ENCODE measurements around the gene PIK3IP1. TPM values are rescaled to one million over a fixed set of nuclear protein-coding genes. Genes with fewer than 3 reads are reported as not detected.

The PIK3IP1 gene
- total RNA-seq, 1 experiment from 2014 or later: 0.87 TPM

- H3K27ac Mint-ChIP-seq: no peak overlapping the region
- no peak overlapping the region for H2BK20ac ChIP-seq (ENCODE audit: low read depth, low read length, poor library complexity, severe bottlenecking)
- TF ChIP-seq, protein P1, sequence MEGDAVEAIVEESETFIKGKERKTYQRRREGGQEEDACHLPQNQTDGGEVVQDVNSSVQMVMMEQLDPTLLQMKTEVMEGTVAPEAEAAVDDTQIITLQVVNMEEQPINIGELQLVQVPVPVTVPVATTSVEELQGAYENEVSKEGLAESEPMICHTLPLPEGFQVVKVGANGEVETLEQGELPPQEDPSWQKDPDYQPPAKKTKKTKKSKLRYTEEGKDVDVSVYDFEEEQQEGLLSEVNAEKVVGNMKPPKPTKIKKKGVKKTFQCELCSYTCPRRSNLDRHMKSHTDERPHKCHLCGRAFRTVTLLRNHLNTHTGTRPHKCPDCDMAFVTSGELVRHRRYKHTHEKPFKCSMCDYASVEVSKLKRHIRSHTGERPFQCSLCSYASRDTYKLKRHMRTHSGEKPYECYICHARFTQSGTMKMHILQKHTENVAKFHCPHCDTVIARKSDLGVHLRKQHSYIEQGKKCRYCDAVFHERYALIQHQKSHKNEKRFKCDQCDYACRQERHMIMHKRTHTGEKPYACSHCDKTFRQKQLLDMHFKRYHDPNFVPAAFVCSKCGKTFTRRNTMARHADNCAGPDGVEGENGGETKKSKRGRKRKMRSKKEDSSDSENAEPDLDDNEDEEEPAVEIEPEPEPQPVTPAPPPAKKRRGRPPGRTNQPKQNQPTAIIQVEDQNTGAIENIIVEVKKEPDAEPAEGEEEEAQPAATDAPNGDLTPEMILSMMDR (conservative IDR thresholded peaks at IDR 0.05): no peak
- no peaks in the 10 kb centered on the region for H3K79me2 ChIP-seq (ENCODE audit: insufficient read depth, low read length)
- no peaks in the 10 kb centered on the region for H3K36me3 Mint-ChIP-seq (ENCODE audit: insufficient read depth in 1 of 3, low read depth in 3 of 3)
- H3K14ac ChIP-seq (ENCODE audit: insufficient read depth, low read length): no peak overlapping the region
- H2BK15ac ChIP-seq (ENCODE audit: low read depth, low read length): no peak overlapping the region
- H3K4me3 Mint-ChIP-seq: no peak overlapping the region
- H4K8ac ChIP-seq (replicated peaks; ENCODE audit: insufficient read length, low read depth, low read length): no peak overlapping the region
- no peak overlapping the region for H3T11ph ChIP-seq (ENCODE audit: low read length)
- no peak overlapping the region for H2AK5ac ChIP-seq (ENCODE audit: insufficient read length, low read length)
- no peaks in the 10 kb centered on the region for H3K27me3 ChIP-seq (ENCODE audit: insufficient read depth, low read length)
- H3K4ac ChIP-seq (ENCODE audit: low read depth, low read length): no peak overlapping the region
- no peak overlapping the region for H3K56ac ChIP-seq (ENCODE audit: insufficient read length, low read depth, low read length)
- H2BK5ac ChIP-seq (ENCODE audit: insufficient read length, low read length): no peak overlapping the region
- H3K9me3 Mint-ChIP-seq: no peaks in the 10 kb centered on the region
- H2AFZ ChIP-seq (ENCODE audit: low read length): no peak overlapping the region
- H3K18ac ChIP-seq (ENCODE audit: insufficient read length, low read depth, low read length): no peak overlapping the region
- H3K4me2 ChIP-seq (ENCODE audit: insufficient read depth, insufficient read length, low read length): no peak overlapping the region
- no peak for DNase-seq
- H4K91ac ChIP-seq (ENCODE audit: insufficient read length, low read depth, low read length): no peak overlapping the region
- no peak overlapping the region for H2BK12ac ChIP-seq (ENCODE audit: insufficient read length, low read depth, low read length)
- H2BK120ac ChIP-seq (ENCODE audit: low read depth, low read length, poor library complexity, severe bottlenecking): no peak overlapping the region
- no peaks in the 10 kb centered on the region for H3K79me1 ChIP-seq (ENCODE audit: insufficient read depth, low read depth, low read length, poor library complexity, severe bottlenecking)
- no peaks in the 10 kb centered on the region for H3K9me3 ChIP-seq (ENCODE audit: control insufficient read depth, low read depth, low read length)
- H3K27me3 Mint-ChIP-seq (ENCODE audit: low read depth): no peaks in the 10 kb centered on the region; the same call in 1 of the 2 replicates
- no peak overlapping the region for H3K9ac ChIP-seq (ENCODE audit: extremely low read depth, insufficient read length, low read length)
- H4K5ac ChIP-seq (ENCODE audit: insufficient read length, low read depth, low read length): no peak overlapping the region
- H3K27ac ChIP-seq (ENCODE audit: insufficient read length, low read depth, low read length): no peak overlapping the region
- no peak overlapping the region for H3K23ac ChIP-seq (ENCODE audit: insufficient read length, low read depth, low read length)
- H3K4me1 Mint-ChIP-seq: no peaks in the 10 kb centered on the region; a peak in 2 of 4 replicates
- no peaks in the 10 kb centered on the region for H3K23me2 ChIP-seq (ENCODE audit: insufficient read length, low read depth, low read length, poor library complexity, severe bottlenecking)
- H3K4me1 ChIP-seq (ENCODE audit: insufficient read depth, low read length): no peaks in the 10 kb centered on the region
- H4K20me1 ChIP-seq (ENCODE audit: control insufficient read depth, insufficient read depth, insufficient read length): no peaks in the 10 kb centered on the region
Measured at GRCh38 chr22:31308181-31308580, 15.9 kb upstream of the PIK3IP1 start.
